ENCODE results near the gene ATP2B2.

Gene ATP2B2

GRCh38 chr3:10364806-10365205 lies 140.6 kb downstream of the ATP2B2 start:
- no peak for TF ChIP-seq CTCF (IDR thresholded peaks at IDR 0.05; ENCODE audit: low read depth, low read length, missing control alignments)
- DNase-seq (ENCODE audit: low read depth): no peak
- in situ Hi-C loops (cut with HindIII; ENCODE audit: low sequenced_read_pairs): no loop called here
- no peak overlapping the region for H3K4me3 ChIP-seq (ENCODE audit: low read depth, low read length)

- TF ChIP-seq CTCF (IDR thresholded peaks at IDR 0.05; ENCODE audit: low read depth, low read length, missing control alignments): no peak
- no peak overlapping the region for H3K4me3 ChIP-seq (ENCODE audit: low read depth, low read length)
- in situ Hi-C loops (cut with HindIII; ENCODE audit: low sequenced_read_pairs): no loop called here
- no peak for DNase-seq (ENCODE audit: low read depth)
Observed at GRCh38 chr3:10363935-10364334, 141.5 kb downstream of the ATP2B2 start.

GRCh38 chr3:10361375-10361774 lies 144.0 kb downstream of the ATP2B2 start:
- in situ Hi-C loops (cut with HindIII; ENCODE audit: low sequenced_read_pairs): no loop called here
- no peak for DNase-seq (ENCODE audit: low read depth)
- no peak for TF ChIP-seq CTCF (IDR thresholded peaks at IDR 0.05; ENCODE audit: low read depth, low read length, missing control alignments)
- H3K4me3 ChIP-seq (ENCODE audit: low read depth, low read length): no peak overlapping the region

- in situ Hi-C loops (cut with HindIII; ENCODE audit: low sequenced_read_pairs): no loop called here
- H3K4me3 ChIP-seq (ENCODE audit: low read depth, low read length): no peak overlapping the region
- no peak for DNase-seq (ENCODE audit: low read depth)
- no peak for TF ChIP-seq CTCF (IDR thresholded peaks at IDR 0.05; ENCODE audit: low read depth, low read length, missing control alignments)
Observed at GRCh38 chr3:10360478-10360877, 144.9 kb downstream of the ATP2B2 start.

- TF ChIP-seq CTCF (IDR thresholded peaks at IDR 0.05; ENCODE audit: low read depth, low read length, missing control alignments): no peak
Observed at GRCh38 chr3:10359761-10360161, 145.6 kb downstream of the ATP2B2 start.

GRCh38 chr3:10358309-10358980 lies 146.9 kb downstream of the ATP2B2 start:
- TF ChIP-seq CTCF (IDR thresholded peaks at IDR 0.05; ENCODE audit: low read depth, low read length, missing control alignments): no peak
- no peak overlapping the region for H3K4me3 ChIP-seq (ENCODE audit: low read depth, low read length)
- no peak for DNase-seq (ENCODE audit: low read depth)
- in situ Hi-C loops (cut with HindIII; ENCODE audit: low sequenced_read_pairs): no loop called here

More at GRCh38 chr3:10359761-10360161, 145.6 kb downstream of the ATP2B2 start:
- H3K4me3 ChIP-seq (ENCODE audit: low read depth, low read length): no peak overlapping the region
- DNase-seq (ENCODE audit: low read depth): no peak
- in situ Hi-C loops (cut with HindIII; ENCODE audit: low sequenced_read_pairs): no loop called here
